ENCODE measurements around the gene C9orf43.
A peak's percentile ranks its signal among the peaks of the same experiment; 100 is the strongest.
"Not testable (repeated sequence)": the region's sequence is repeated elsewhere in the genome, so short reads cannot be mapped to it uniquely, and the experiment has no call there.

C9orf43 gene

GRCh38 chr9:113381909-113382411 lies 28.6 kb upstream of the C9orf43 start:
- DNase-seq: no peak

GRCh38 chr9:113386571-113387393 lies 23.8 kb upstream of the C9orf43 start:
- DNase-seq: no peak

GRCh38 chr9:113387560-113388230 lies 22.9 kb upstream of the C9orf43 start:
- DNase-seq: no peak

- no peak for DNase-seq
Observed at GRCh38 chr9:113388833-113389232, 21.7 kb upstream of the C9orf43 start.

GRCh38 chr9:113389451-113389850 lies 21.1 kb upstream of the C9orf43 start:
- no peak for DNase-seq

- DNase-seq: no peak
Observed at GRCh38 chr9:113390192-113390960, 20.2 kb upstream of the C9orf43 start.

GRCh38 chr9:113391917-113392316 lies 18.6 kb upstream of the C9orf43 start:
- DNase-seq: no peak

GRCh38 chr9:113393281-113393680 lies 17.3 kb upstream of the C9orf43 start:
- DNase-seq: no peak

GRCh38 chr9:113395000-113395861 lies 15.3 kb upstream of the C9orf43 start:
- DNase-seq: no peak

GRCh38 chr9:113397203-113397631 lies 13.3 kb upstream of the C9orf43 start:
- no peak for DNase-seq

- no peak for DNase-seq
Observed at GRCh38 chr9:113398796-113399195, 11.8 kb upstream of the C9orf43 start.

- DNase-seq: no peak
Observed at GRCh38 chr9:113399646-113400200, 10.8 kb upstream of the C9orf43 start.

GRCh38 chr9:113401027-113401792 lies 9.3 kb upstream of the C9orf43 start, which contains the start of gene ALAD:
TSS of gene ALAD (minus strand) at chr9:113401284. CDS start at chr9:113393559, 7,725 bp downstream.
- peak; percentile 80 for DNase-seq

- DNase-seq: no peak
Observed at GRCh38 chr9:113403646-113404045, 6.9 kb upstream of the C9orf43 start.

- not testable (repeated sequence) for DNase-seq
Observed at GRCh38 chr9:113406353-113406752, 4.2 kb upstream of the C9orf43 start.

GRCh38 chr9:113406873-113407511 lies 3.6 kb upstream of the C9orf43 start:
- DNase-seq: peak; percentile 41

GRCh38 chr9:113409481-113409880 lies 1.1 kb upstream of the C9orf43 start:
- no peak for DNase-seq

- DNase-seq: no peak
Observed at GRCh38 chr9:113409883-113410206, 702 bp upstream of the C9orf43 start.

GRCh38 chr9:113416149-113416721 lies 5.7 kb downstream of the C9orf43 start:
- DNase-seq: no peak

- no peak for DNase-seq
Observed at GRCh38 chr9:113417370-113417769, 6.8 kb downstream of the C9orf43 start.
